GM12872 (cell line): ENCODE measurements around the gene CNRIP1.

ENCODE experiments used
- CTCF ChIP-seq: IDR thresholded peaks from 3 replicates; pipeline ENCODE4 v1.5.1; 2011; ENCODE audit warnings: low read depth, mild to moderate bottlenecking, low read length, moderate library complexity; ENCODE audit not compliant: insufficient read depth

Gene CNRIP1

GRCh38 chr2:68253219-68254068, 66.3 kb downstream of the CNRIP1 start:
- TF ChIP-seq CTCF: no peak

DNA sequence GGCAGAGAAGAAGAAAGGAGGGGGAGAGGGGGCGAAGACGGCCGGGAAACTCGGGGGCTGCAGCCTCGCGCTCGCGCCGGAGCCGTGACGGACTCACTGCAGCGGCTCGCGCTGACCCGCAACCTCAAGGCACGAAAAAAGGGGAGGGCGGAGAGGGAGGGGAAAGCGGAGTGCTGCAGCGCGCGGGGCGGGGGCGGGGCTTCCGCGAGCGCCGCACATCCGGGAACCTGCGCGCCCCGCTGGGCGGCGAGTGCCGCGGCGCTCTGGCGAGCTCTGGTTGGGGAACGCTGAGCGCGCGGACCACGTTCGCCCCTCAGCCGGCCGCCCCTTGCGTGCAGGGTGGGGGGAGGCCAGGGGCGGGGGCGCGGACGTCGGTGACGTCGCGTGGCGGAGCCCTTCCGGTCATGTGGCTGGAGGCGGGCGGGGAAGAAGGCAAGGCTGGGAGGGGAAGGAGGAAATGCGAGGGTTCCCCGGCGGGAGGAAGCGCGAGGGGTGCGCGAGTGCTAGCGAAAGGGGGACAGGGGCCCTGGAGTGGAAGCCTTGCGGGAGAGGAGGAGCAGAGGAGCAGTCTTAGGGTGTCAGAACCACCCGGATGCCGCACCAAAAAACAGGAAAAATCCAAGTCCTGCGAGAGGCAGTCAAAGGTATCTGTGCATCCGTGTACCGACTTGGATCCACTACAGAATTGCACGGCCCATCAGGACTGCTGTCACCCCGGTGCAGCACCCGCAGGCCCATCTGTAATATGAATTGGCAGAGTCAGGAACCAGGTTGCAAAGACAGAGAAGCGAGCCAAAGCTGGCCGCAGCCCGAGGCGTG, 67.1 kb downstream of the CNRIP1 start, which contains the start of gene PPP3R1:
Gene PPP3R1, minus strand, starts transcription at position 133 of the 819 bp plus-strand sequence. CDS start 405 bp downstream, outside the sequence.
- TF ChIP-seq CTCF: no peak

GRCh38 chr2:68251855-68252399, 67.8 kb downstream of the CNRIP1 start:
- no peak for TF ChIP-seq CTCF

GRCh38 chr2:68251187-68251854, 68.4 kb downstream of the CNRIP1 start:
- TF ChIP-seq CTCF: peak; percentile 78

DNA sequence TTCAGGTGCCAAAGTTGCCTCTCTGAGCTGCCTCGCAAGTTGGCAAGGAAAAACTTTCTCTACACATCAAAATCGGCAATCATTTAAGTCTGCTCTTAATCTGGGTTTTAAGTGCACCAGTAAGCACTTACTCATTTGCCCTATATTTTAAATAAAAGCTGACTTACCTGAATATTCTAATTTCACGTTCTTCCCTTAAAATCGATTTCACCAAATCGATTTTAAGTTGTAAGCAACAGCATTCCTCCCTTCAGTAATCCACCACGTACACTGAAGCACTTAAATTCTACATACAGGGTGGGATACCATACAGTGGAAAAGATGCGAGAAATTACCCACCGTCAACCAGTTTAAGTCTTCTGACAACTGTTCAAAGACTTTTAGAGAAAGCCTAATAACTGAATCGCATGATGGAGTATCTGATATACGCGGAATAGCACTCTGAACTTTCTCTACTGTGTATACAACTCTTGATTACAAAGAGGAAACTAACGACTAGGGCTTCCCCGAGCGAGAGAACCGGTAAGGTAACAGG, 69.0 kb downstream of the CNRIP1 start:
- no peak; the same call in 2 of the 3 replicates for TF ChIP-seq CTCF

- no peak for TF ChIP-seq CTCF
These were observed 69.6 kb downstream of the CNRIP1 start for GRCh38 chr2:68250196-68250595.
